AG04449 (cell line): ENCODE data around the gene C14orf93.

ENCODE experiments used
- CTCF ChIA-PET: fragments of 350-600 bp; formaldehyde crosslinking; extraction: SDS; loops from one replicate; lab custom pipeline; 2021; ENCODE audit warnings: antibody characterized with exemption; lab: Yijun Ruan, JAX
- POLR2A ChIA-PET: fragments of 400-600, 350-600 bp; formaldehyde crosslinking; extraction: SDS; loops from one replicate; lab custom pipeline; 2020; ENCODE audit warnings: antibody characterized with exemption, inconsistent platforms; lab: Yijun Ruan, JAX
- DNase-seq: peaks from one replicate; pipeline ENCODE4 v3.0.0-alpha.2; 2010; ENCODE audit warnings: low read depth, low spot score
- H3K4me3 ChIP-seq: 2 replicates; pipeline ENCODE4 v1.5.1; 2011; ENCODE audit warnings: low read depth, mild to moderate bottlenecking, control low read depth, low read length
- CTCF ChIP-seq: IDR thresholded peaks from one replicate; pipeline ENCODE4 v1.5.1; 2011; ENCODE audit warnings: mild to moderate bottlenecking, moderate library complexity, low read length, control low read depth, inconsistent platforms; ENCODE audit not compliant: insufficient read depth; ENCODE audit errors: missing control alignments

Gene C14orf93

GRCh38 chr14:22998329-22999012, 11.5 kb downstream of the C14orf93 start:
- ChIA-PET CTCF (interaction anchor here (0.7 to 32.7 kb wide), 4 partner anchors 9 to 55 kb away, joined by 3 to 1423 read pairs (median 143); partner anchors contain the start of genes AJUBA, CDH24 and PSMB11), POLR2A (no interaction called here)

GRCh38 chr14:22997676-22998323, 12.1 kb downstream of the C14orf93 start:
- no peak overlapping the region for H3K4me3 ChIP-seq
- no peak for DNase-seq
- ChIA-PET CTCF (interaction anchor here (0.7 to 32.7 kb wide), 6 partner anchors 9 to 115 kb away, joined by 3 to 1423 read pairs (median 38); partner anchors contain the start of genes AJUBA, CDH24 and PSMB11), POLR2A (no interaction called here)
- no peak for TF ChIP-seq CTCF

More at GRCh38 chr14:22998329-22999012, 11.5 kb downstream of the C14orf93 start:
- no peak for DNase-seq
- no peak for TF ChIP-seq CTCF
- no peak overlapping the region for H3K4me3 ChIP-seq

GRCh38 chr14:22996768-22997654, 12.9 kb downstream of the C14orf93 start:
- POLR2A ChIA-PET: no interaction called here

GRCh38 chr14:22995889-22996625, 13.9 kb downstream of the C14orf93 start:
- ChIA-PET CTCF (interaction anchor here (0.6 to 32.7 kb wide), 23 partner anchors 8 to 439 kb away, joined by 3 to 1423 read pairs (median 8); partner anchors contain the start of genes ACIN1, AJUBA, C14orf119 and CDH24), POLR2A (interaction anchor here (1.2 to 1.9 kb wide), 2 partner anchors 11 to 62 kb away, joined by 9 to 14 read pairs; partner anchors contain the start of gene CDH24)
- TF ChIP-seq CTCF: no peak
- no peak overlapping the region for H3K4me3 ChIP-seq
- no peak for DNase-seq

More at GRCh38 chr14:22996768-22997654, 12.9 kb downstream of the C14orf93 start:
- DNase-seq: no peak
- H3K4me3 ChIP-seq: no peak overlapping the region
- CTCF ChIA-PET: interaction anchor here (1.2 to 32.7 kb wide), 10 partner anchors 10 to 440 kb away, joined by 3 to 1423 read pairs (median 13); partner anchors contain the start of genes AJUBA, CDH24 and PSMB11
- no peak for TF ChIP-seq CTCF

GRCh38 chr14:22994762-22995275, 15.1 kb downstream of the C14orf93 start:
- peak; percentile 65 for TF ChIP-seq CTCF
- POLR2A ChIA-PET: interaction anchor here (0.6 to 2.0 kb wide), 5 partner anchors 9 to 63 kb away, joined by 4 to 14 read pairs (median 5); partner anchors contain the start of gene CDH24
- CTCF ChIA-PET: interaction anchor here (0.6 to 32.7 kb wide), 31 partner anchors 9 to 614 kb away, joined by 3 to 1423 read pairs (median 7); partner anchors contain the start of genes ACIN1, AJUBA, C14orf119 and CDH24
- no peak for DNase-seq
- H3K4me3 ChIP-seq: no peak overlapping the region
